LNCaP clone FGC (cell line): Measurements from ENCODE around the gene UNC93B1.
"Not testable (repeated sequence)": the region's sequence is repeated elsewhere in the genome, so short reads cannot be mapped to it uniquely, and the experiment has no call there.

Experiments used
- DNase-seq: peaks from one replicate; pipeline ENCODE4 v3.0.0-alpha.2; 2011; ENCODE audit warnings: low read depth
- H3K4me3 ChIP-seq: 2 replicates; pipeline ENCODE4 v1.5.1; 2011; ENCODE audit warnings: mild to moderate bottlenecking, low read depth, low read length, control low read depth
- CTCF ChIP-seq: IDR thresholded peaks from 2 replicates; pipeline ENCODE4 v1.5.1; 2012; ENCODE audit warnings: mild to moderate bottlenecking; ENCODE audit not compliant: control insufficient read depth, insufficient read depth; ENCODE audit errors: extremely low read depth

Gene UNC93B1

GRCh38 chr11:67983951-67984350, 19.9 kb downstream of the UNC93B1 start:
- no peak for TF ChIP-seq CTCF
- DNase-seq: no peak
- no peak overlapping the region for H3K4me3 ChIP-seq

DNA sequence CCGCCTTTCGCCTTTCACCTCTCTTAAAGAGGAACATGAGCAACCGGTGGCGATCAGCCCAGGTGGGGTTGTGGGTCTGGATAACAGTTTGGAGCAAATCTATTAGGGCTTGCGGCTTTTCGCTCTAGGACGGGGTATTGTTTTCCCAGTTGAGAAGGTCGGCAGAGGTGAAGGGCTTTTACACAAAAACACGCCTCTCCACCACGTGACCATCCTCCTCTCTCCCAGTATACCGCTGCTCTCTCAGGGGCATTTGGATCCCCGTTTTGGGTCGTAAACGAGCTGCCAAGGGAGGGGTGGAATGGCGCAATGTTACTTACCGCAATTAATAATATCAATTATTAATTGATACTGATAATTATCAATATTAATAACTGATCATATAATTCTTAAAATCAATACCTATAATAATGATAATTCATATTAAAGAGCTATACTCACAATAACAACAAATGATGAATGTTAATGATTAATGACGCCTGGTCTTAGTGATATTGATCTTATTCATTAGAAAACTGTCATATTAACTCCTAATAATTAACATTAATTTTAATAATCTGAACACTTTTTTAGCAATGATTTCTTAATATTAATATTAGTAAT, 21.5 kb downstream of the UNC93B1 start:
- not testable (repeated sequence) for H3K4me3 ChIP-seq, DNase-seq

DNA sequence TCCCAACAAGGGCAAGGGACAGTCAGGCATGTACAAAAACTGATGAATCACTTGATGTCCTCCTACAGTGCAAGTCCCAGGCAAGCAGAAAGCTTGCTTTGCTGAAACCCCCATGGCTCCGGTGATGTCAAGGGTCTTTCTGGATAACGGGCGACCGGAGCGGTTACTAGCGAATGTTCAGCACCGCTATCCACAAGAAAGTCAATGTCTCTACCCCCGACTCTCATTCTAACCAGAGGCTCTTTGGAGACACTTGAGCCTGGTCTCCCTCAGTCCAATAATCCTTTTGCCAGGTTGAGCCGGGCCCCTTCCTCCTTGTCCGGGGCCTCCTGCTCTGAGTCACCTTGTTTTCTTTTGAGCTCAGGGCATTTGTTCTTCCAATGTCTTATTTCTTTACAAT, 22.7 kb downstream of the UNC93B1 start:
- not testable (repeated sequence) for H3K4me3 ChIP-seq, DNase-seq

DNA sequence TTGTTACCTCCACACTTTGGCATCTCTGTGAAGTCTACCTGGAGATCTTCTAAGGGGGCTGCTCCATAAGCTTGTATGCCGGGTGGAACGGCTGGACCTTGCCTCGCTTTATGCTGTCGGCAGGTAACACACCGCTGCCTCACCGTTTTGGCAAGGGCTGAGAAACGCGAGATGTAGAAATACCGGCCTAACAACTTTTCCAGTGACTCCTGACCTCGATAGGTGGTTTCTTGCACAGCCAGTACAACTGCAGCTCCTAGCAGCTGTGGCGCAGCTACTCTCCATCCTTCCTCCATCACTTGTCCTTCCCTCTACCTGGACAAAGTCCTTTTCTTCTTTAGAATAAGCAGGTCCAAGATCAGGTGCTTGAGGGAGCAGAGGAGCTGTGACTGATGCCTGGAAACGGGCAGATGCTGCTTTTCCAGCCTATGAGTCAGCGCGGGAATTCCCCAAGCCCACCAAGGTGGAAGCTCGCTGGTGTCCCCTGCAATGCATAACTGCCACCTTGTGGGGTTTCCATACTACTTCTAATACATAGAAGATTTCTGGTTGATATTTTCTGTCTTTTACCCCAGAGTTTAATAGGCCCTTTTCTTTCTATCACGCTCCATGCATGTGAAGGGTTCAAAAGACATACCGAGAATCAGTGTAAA, 25.0 kb downstream of the UNC93B1 start:
- peak overlapping the region; percentile 17; the same call in 1 of the 2 replicates for H3K4me3 ChIP-seq
- DNase-seq: peak; percentile 79

DNA sequence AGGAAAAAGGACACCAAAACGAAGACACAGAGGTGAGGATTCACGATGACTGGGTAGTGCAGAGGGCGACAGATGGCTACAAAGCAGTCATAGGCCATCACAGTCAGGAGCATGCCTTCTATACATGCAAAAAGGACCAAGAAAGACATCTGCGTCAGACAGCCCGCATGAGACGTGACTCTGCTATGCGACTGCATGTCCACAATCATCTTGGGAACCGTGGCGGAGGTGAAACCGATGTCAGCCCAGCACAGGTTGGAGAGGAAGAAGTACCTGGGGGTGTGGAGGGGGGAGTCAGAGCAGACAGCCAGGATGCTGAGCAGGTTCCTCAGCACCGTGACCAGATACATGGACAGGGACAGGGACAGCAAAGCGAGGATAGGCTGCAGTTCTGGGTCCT, 29.2 kb downstream of the UNC93B1 start:
- H3K4me3 ChIP-seq, DNase-seq: not testable (repeated sequence)

GRCh38 chr11:67965830-67966348, 38.0 kb downstream of the UNC93B1 start:
- not testable (repeated sequence) for DNase-seq, H3K4me3 ChIP-seq

GRCh38 chr11:67964746-67965145, 39.2 kb downstream of the UNC93B1 start:
- not testable (repeated sequence) for DNase-seq, H3K4me3 ChIP-seq

GRCh38 chr11:67963879-67964278, 40.0 kb downstream of the UNC93B1 start:
- H3K4me3 ChIP-seq, DNase-seq: not testable (repeated sequence)

- not testable (repeated sequence) for H3K4me3 ChIP-seq, DNase-seq
Measured at GRCh38 chr11:67963217-67963616, 40.7 kb downstream of the UNC93B1 start.

- DNase-seq, H3K4me3 ChIP-seq: not testable (repeated sequence)
Measured at GRCh38 chr11:67956236-67956635, 47.7 kb downstream of the UNC93B1 start.

GRCh38 chr11:67955461-67956007, 48.4 kb downstream of the UNC93B1 start:
- peak; percentile 90 for TF ChIP-seq CTCF
- DNase-seq: not testable (repeated sequence)
- peak overlapping the region; percentile 48 for H3K4me3 ChIP-seq

GRCh38 chr11:67954971-67955370, 48.9 kb downstream of the UNC93B1 start:
- DNase-seq: not testable (repeated sequence)
- H3K4me3 ChIP-seq: peak overlapping the region; percentile 48; the same call in 1 of the 2 replicates

GRCh38 chr11:67954251-67954650, 49.6 kb downstream of the UNC93B1 start:
- not testable (repeated sequence) for H3K4me3 ChIP-seq, DNase-seq

- not testable (repeated sequence) for DNase-seq, H3K4me3 ChIP-seq
Measured at GRCh38 chr11:67950705-67951104, 53.2 kb downstream of the UNC93B1 start.

DNA sequence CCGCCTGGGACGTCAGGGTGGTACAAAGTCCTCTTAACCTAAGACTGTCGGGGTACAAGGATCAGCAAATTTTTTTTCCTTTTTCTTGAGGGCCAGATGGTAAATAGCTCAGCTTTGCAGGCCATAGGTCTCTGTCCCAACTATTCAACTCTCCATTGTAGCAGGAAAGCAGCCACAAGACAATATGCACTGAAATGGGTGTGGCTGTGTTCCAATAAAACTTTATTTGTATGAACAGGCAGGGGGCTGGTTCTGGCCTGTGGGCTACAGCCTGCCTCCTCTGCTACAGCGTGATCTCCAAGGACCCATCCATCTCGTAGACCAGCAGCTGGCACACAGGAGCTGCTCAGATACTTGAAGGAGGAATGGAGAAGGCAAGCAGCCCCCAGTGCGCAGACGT, 56.1 kb downstream of the UNC93B1 start:
- DNase-seq, H3K4me3 ChIP-seq: not testable (repeated sequence)

DNA sequence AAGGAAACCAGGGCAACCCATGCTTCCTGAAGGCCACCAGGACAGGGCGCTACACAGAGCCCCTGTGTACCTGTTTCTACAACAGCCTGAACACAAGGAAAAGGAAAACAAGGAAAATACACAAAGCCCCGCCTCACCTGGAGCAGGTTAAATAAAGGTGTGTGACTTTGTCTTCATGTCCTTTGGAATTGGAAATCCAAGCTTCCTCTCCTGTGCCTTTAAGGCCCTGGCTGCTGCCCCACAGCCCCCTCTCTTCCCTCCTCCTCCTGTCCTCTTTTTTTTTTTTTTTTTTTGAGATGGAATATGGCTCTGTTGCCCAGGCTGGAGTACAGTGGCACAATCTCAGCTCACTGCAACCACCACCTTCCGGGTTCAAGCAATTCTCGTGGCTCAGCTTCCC, 57.5 kb downstream of the UNC93B1 start:
- DNase-seq, H3K4me3 ChIP-seq: not testable (repeated sequence)
